HG02885 (cell line): ENCODE results near the gene DNALI1.
"Not testable (repeated sequence)": the region's sequence is repeated elsewhere in the genome, so short reads cannot be mapped to it uniquely, and the experiment has no call there.

ENCODE experiments used
- ATAC-seq: cut with Tn5 transposase; IDR thresholded peaks from one replicate; pipeline ENCODE4 v1.9.1; 2021; ENCODE audit warnings: mild to moderate bottlenecking; ENCODE audit not compliant: unreplicated experiment, poor library complexity

Gene DNALI1

DNA sequence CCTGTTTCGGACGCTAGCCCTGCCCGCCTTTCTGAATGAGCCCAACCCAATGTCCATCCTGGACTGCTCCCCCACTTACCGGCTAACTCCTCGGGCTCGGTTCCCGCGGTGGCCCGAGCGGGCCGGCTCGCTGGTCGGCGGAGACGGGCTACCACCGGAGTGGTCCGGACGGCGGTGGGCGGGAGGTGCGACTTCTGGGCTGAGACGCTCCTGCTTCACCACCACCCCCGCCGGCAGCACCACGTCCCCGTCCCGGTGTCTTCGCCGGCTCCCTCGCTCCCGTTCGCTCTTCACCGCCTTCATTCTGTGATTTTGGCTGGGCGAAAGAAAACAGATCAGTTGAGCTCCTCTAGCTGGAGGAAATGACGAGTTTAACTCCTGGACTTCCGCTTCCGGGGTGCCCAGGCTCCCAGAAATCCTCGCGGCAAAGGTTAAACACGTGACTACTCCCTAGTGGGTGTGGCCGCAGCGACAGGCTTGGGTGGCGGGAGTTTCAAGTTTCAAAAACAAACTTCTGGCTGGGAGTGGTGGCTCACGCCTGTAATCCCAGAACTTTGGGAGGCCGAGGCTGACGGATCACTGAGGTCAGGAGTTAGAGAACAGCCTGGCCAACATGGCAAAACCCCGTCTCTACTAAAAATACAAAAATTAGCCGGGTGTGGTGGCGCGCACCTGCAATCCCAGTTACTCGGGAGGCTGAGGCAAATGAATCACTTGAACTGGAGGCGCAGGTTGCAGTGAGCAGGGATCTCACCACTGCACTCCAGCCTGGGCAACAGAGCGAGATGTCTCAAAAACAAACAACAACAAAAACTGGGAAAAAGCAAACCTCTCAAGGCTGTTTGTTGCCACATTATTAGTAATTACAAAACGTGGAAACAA, 2.6 kb upstream of the DNALI1 start, which contains the start of gene SNIP1:
SNIP1 (minus strand) TSS at position 367 of the 882 bp plus-strand sequence; CDS start at position 303, 64 bp downstream.
- peak; percentile 81 for ATAC-seq

DNA sequence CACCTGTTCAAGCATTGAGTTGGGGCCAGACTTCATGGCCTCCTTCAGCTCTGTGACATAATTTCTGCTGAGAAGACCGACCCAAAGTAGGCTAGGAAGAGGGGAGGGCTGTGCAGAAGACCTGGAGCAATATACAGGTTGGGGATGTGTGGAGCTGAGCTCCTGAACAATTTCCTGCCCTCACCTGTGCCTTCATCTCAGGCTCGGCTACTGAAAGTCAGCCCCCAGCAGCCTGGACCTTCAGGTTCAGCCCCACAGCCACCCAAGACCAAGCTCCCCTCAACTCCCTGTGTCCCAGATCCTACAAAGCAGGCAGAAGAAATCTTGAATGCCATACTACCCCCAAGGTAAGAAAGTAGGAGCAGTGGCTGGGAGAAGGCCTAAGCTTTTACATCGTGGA, 662 bp downstream of the DNALI1 start:
- no peak for ATAC-seq

GRCh38 chr1:37558411-37558810, 1.7 kb downstream of the DNALI1 start:
- ATAC-seq = no peak

GRCh38 chr1:37559080-37559479, 2.3 kb downstream of the DNALI1 start:
- ATAC-seq = no peak

GRCh38 chr1:37559957-37560379, 3.2 kb downstream of the DNALI1 start:
- not testable (repeated sequence) for ATAC-seq

DNA sequence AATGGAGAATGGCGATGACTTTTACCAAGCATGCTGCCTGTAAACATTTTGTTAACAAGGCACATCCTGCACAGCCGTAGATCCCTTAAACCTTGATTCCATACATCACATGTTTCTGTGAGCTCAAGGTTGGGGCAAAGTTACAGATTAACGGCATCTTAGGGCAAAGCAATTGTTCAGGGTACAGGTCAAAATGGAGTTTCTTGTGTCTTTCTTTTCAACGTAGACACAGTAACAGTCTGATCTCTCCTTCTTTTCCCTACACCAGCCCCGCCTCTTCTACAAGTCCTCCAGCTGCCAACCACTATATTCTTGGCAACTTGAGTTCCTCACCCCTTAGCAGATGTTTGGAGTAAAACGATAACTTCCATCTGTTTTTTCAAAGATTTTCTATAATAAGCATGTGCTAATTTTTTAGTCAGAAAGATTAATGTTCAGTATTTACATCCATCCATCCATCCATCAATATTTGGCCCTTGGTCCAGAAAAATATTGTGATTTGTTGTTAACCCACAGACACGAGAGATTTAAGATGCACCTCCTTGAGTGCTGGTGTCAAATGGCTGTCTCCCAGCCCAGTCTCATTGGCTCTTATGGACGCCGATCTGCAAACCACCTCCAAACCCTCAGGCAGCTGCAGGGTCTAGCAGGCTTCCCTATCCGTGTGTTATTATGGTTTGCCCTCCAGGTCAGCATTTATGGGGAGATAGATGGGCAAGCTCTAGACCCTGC, 3.8 kb downstream of the DNALI1 start:
- ATAC-seq = no peak

DNA sequence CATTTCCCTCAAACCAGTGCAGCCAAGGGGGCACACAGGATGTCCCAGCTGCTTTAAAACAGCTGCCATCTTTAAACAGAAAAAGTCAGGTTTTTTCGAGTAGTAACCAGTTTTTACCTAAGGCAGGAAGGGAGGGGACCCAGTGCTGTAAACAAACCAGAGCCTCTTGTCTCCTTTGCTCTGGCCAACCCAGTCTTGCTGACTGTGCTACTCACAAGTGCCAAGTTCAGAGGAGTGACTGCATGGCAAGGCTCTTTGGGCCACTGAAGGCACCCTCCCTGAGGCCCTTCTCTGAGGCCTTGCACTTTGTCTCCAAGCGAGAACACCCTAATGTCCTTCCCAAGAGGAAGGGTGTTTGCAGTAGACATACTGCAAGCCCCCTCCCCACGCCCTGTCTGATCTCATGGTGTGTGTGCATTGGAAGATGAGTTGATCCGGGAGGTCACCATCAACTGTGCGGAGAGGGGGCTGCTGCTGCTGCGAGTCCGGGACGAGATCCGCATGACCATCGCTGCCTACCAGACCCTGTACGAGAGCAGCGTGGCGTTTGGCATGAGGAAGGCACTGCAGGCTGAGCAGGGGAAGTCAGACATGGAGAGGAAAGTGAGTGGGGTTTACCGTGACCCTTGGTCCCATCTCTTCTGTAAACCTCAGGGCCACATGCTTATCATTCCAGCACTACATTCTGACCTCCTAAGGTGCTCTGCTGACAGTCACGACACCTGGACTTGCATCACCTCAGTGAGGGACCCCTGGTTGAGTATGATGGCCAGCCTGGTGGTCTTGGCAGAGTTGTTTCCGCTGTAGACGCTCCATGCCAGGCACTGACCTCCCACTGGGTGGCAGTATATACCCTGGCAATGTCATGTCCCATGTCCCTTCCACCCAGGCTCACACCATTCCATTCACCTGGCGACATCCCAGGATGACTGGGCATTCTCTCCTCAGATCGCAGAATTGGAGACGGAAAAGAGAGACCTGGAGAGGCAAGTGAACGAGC, 4.7 kb downstream of the DNALI1 start:
- no peak for ATAC-seq

DNA sequence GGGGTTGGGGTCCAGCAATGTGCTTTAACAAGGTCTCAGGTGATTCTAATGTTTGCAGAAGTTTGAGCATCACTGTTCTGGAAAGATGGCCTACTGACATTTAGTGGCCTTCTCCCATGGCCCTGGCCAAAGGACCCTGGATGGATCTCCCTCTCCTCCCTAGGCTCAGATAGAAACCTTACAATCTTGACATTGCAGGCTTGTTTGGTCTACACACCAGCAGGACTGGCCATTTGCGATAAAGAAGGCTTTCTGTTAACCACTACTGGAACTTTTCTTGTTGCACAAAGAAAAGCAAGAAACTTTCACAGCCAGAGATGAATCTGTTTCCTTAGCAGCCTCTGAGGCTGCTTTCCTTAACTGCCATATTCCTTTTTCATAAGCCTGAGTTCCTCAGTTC, 6.2 kb downstream of the DNALI1 start:
- no peak for ATAC-seq

- ATAC-seq = no peak
Measured at GRCh38 chr1:37564892-37565291, 8.2 kb downstream of the DNALI1 start.

GRCh38 chr1:37567023-37567422, 10.3 kb downstream of the DNALI1 start:
- no peak for ATAC-seq

- no peak for ATAC-seq
Measured at GRCh38 chr1:37570528-37571334, 14.0 kb downstream of the DNALI1 start.

- no peak for ATAC-seq
Measured at GRCh38 chr1:37574834-37575480, 18.2 kb downstream of the DNALI1 start.

DNA sequence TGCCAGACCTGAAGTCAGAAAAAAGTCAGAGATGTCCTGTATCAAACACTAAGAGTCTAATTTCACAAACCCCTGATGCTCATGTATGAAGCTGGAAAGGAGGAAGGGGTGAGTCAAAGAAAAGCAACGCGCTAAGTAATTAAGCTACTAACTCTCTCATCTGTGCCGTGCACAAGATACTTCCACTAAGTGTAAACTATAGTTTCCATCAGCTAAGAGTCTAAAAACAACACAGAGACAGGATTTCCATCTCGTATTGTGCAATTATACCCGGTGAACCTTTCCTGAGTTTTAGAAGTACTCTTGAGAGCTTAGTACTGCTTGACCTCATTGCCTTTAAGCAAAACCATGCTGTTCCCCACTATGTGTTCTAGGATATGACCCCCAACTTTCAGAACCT, 19.0 kb downstream of the DNALI1 start:
- ATAC-seq = no peak

- not testable (repeated sequence) for ATAC-seq
Measured at GRCh38 chr1:37584544-37584943, 27.8 kb downstream of the DNALI1 start.

DNA sequence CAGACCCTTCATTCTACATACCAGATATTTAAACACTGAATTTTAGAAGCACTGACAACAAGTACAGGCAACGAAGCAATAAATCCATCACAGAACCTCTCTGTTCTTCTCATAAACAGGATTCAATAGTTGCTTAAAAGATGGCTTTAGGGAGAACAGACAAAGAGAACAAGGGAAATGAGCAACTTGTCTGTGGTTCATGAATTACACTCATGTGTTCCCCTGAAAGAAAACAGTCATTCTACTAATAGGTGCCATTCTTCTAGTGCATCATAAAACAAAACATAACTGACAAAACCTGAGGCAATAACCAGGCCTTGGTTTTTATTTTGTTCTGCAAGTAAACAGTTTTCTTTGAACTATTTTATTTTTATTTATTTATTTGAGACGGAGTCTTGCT, 32.2 kb downstream of the DNALI1 start:
- ATAC-seq = no peak

DNA sequence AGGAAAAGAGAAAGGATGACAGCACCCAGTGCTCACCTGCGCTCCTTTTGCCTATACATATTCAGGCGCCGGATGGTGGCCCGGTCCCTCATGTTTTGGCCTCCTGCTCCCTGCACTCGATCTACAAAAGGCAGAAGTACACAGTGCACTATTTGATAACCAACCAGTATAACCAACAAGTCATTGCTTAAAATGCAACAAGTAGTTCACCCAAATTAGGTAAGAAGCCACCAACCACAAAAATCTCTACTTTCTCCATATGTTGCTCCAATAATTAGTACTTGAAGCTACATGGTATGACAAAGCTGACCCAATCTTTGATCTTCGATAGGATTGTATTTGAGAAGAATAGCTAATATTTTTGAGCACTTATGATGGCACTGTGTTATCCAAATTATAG, 37.0 kb downstream of the DNALI1 start:
- ATAC-seq = no peak

DNA sequence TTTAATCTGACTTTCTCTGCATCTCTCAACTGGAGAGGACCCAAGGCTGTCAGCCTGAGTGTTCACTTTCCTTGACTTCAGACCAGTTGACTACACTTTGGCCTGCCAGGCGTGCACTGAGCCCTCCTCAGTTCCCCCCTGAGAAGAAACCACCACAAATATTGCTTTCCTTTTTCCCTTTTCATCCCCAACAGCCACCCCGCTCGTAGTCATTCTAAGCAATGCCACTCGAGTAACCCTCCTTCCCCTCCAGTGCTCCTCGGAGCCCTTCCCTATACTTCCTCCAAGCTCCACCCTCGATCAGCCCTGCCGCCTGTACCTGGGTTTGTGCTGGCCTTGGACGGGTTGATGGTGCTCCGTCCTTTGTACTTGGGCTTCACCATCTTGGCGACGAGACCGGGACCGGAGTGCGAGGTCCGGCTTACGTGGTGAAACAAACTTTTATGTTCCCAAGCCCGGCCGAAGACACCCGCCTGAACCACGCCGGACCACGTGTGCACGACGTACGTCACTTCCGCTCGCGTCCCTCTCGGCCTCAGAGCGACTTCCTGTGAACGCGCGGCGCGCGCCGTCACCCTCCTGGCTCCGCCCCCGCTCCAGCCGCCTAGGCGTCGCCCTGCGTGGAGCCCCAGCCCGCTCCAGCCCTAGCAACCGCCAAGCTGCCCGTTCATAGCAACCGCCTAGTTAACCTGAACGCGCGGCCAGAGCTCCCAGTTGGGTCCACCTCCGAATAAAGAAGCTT, 38.9 kb downstream of the DNALI1 start, which contains the start of gene GNL2:
GNL2 (minus strand) TSS at position 498 of the 742 bp plus-strand sequence; CDS start at position 383, 115 bp downstream.
- peak; percentile 97 for ATAC-seq

DNA sequence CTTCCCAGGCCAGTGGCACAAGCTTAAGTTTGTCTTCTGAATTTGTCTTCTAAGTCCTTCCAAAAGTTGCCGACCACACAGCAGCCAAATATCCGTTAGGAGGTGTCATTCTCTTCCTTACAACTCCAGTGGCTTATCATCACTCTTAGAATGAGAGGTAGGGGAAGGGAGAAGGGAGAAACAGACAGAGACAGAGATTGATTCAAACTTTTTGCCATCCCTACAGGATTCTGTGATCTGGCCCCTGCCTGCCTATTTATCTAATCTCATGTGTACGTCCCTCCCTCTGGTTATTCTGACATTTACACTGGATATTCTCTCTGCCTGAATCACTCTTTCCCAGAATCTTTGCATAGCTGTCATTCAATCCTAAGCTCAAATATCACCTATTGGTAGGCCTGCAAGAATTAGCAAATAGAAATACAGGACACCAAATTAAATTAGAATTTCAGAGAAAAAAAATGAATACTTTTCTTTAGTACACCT, 39.5 kb downstream of the DNALI1 start:
- ATAC-seq = no peak
